Neural progenitor cell (in vitro differentiated cells): ENCODE measurements around the gene TRAK1. TPM values are rescaled to one million over a fixed set of nuclear protein-coding genes. Genes with fewer than 3 reads are reported as not detected.

ENCODE experiments used
- DNase-seq: peaks from one replicate; pipeline ENCODE4 v3.0.0-alpha.2; 2016; ENCODE audit warnings: low spot score
- H2AFZ ChIP-seq: fragments of 200-600 bp; sonication (generic); replicated peaks from 2 replicates; pipeline ENCODE4 v1.6.1; 2016; ENCODE audit warnings: antibody characterized with exemption
- H3F3A ChIP-seq: fragments of 200-600 bp; sonication (generic); 2 replicates; pipeline ENCODE4 v1.6.1; 2016; ENCODE audit warnings: antibody characterized with exemption, low read depth
- H3K27ac ChIP-seq: fragments of 200-600 bp; sonication (generic); 2 replicates; pipeline ENCODE4 v1.5.1; 2016; ENCODE audit warnings: mild to moderate bottlenecking
- H3K27me3 ChIP-seq: fragments of 200-600 bp; sonication (generic); 2 replicates; pipeline ENCODE4 v1.6.1; 2016; ENCODE audit warnings: mild to moderate bottlenecking, moderate library complexity
- H3K36me3 ChIP-seq: fragments of 200-600 bp; sonication (generic); 2 replicates; pipeline ENCODE4 v1.5.1; 2016
- H3K4me1 ChIP-seq: fragments of 200-600 bp; sonication (generic); 2 replicates; pipeline ENCODE4 v1.6.1; 2016; ENCODE audit warnings: mixed run types
- H3K4me2 ChIP-seq: fragments of 200-600 bp; sonication (generic); 2 replicates; pipeline ENCODE4 v1.6.1; 2016
- H3K4me3 ChIP-seq: fragments of 200-600 bp; sonication (generic); 2 replicates; pipeline ENCODE4 v1.5.1; 2016
- H3K79me2 ChIP-seq: fragments of 200-600 bp; sonication (generic); 2 replicates; pipeline ENCODE4 v1.6.1; 2016; ENCODE audit warnings: low read depth
- H3K9ac ChIP-seq: fragments of 200-600 bp; sonication (generic); 2 replicates; pipeline ENCODE4 v1.6.1; 2016
- H3K9me3 ChIP-seq: fragments of 200-600 bp; sonication (generic); 2 replicates; pipeline ENCODE4 v1.5.1; 2016; ENCODE audit warnings: low read depth
- H4K20me1 ChIP-seq: fragments of 200-600 bp; sonication (generic); 2 replicates; pipeline ENCODE4 v1.6.1; 2016; ENCODE audit warnings: low read depth
- H3K27ac Mint-ChIP-seq: 3 replicates; pipeline ENCODE4 v1.8.0; 2021; ENCODE audit warnings: mixed read lengths
- H3K27me3 Mint-ChIP-seq: 2 replicates; pipeline ENCODE4 v1.8.0; 2022; ENCODE audit warnings: low read depth, mild to moderate bottlenecking, inconsistent platforms, moderate library complexity, mixed read lengths; ENCODE audit not compliant: insufficient read depth
- H3K36me3 Mint-ChIP-seq: 3 replicates; pipeline ENCODE4 v1.8.0; 2021; ENCODE audit warnings: mixed read lengths
- H3K4me1 Mint-ChIP-seq: 3 replicates; pipeline ENCODE4 v1.8.0; 2021; ENCODE audit warnings: mixed read lengths
- H3K4me3 Mint-ChIP-seq: 3 replicates; pipeline ENCODE4 v1.8.0; 2021; ENCODE audit warnings: mild to moderate bottlenecking, moderate library complexity, mixed read lengths
- H3K9me3 Mint-ChIP-seq: 3 replicates; pipeline ENCODE4 v1.8.0; 2020; ENCODE audit warnings: mixed read lengths
- EZH2 ChIP-seq: fragments of 200-600 bp; sonication (generic); IDR thresholded peaks from 2 replicates; pipeline ENCODE4 v1.6.1; 2017; ENCODE audit warnings: antibody characterized with exemption, mild to moderate bottlenecking, moderate library complexity
- EZH2phosphoT487 ChIP-seq: fragments of 200-600 bp; sonication (generic); IDR thresholded peaks from 2 replicates; pipeline ENCODE4 v1.6.1; 2017; ENCODE audit warnings: antibody characterized with exemption
- total RNA-seq: library from RNA; depleted of rRNA; stranded (reverse); fragments of >200 nt; gene quantifications from 2 replicates; pipeline ENCODE4 v1.2.3, GENCODE V29; 2015; ENCODE audit warnings: low replicate concordance
- TF ChIP-seq, protein P1 (sequence below): fragments of 200-600 bp; sonication (generic); IDR thresholded peaks from 2 replicates; pipeline ENCODE4 v1.5.1; 2017; ENCODE audit warnings: antibody characterized with exemption, mild to moderate bottlenecking

TRAK1 gene
- total RNA-seq, 1 donor from 2014 or later = 32.2 TPM

GRCh38 chr3:42209917-42210316 is 118.8 kb downstream of the TRAK1 start:
- no peaks in the 10 kb centered on the region for H3K36me3 ChIP-seq
- no peak overlapping the region for H3K4me2 ChIP-seq
- no peak for TF ChIP-seq EZH2phosphoT487
- TF ChIP-seq, protein P1, sequence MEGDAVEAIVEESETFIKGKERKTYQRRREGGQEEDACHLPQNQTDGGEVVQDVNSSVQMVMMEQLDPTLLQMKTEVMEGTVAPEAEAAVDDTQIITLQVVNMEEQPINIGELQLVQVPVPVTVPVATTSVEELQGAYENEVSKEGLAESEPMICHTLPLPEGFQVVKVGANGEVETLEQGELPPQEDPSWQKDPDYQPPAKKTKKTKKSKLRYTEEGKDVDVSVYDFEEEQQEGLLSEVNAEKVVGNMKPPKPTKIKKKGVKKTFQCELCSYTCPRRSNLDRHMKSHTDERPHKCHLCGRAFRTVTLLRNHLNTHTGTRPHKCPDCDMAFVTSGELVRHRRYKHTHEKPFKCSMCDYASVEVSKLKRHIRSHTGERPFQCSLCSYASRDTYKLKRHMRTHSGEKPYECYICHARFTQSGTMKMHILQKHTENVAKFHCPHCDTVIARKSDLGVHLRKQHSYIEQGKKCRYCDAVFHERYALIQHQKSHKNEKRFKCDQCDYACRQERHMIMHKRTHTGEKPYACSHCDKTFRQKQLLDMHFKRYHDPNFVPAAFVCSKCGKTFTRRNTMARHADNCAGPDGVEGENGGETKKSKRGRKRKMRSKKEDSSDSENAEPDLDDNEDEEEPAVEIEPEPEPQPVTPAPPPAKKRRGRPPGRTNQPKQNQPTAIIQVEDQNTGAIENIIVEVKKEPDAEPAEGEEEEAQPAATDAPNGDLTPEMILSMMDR = no peak
- TF ChIP-seq EZH2 = no peak
- Mint-ChIP-seq H3K27me3 (peaks cover 2% of the 10 kb centered on the region), H3K36me3 (peaks cover 36% of the 10 kb centered on the region), H3K27ac (no peak overlapping the region), H3K4me1 (peaks cover 10% of the 10 kb centered on the region), H3K4me3 (no peak overlapping the region), H3K9me3 (no peaks in the 10 kb centered on the region)
- H3K27ac ChIP-seq = no peak overlapping the region
- H3K27me3 ChIP-seq = no peaks in the 10 kb centered on the region
- DNase-seq = no peak
- H2AFZ ChIP-seq = no peak overlapping the region
- peaks cover 16% of the 10 kb centered on the region for H3K4me1 ChIP-seq
- H3F3A ChIP-seq = no peaks in the 10 kb centered on the region
- no peaks in the 10 kb centered on the region for H3K79me2 ChIP-seq
- H4K20me1 ChIP-seq = peaks cover 6% of the 10 kb centered on the region
- H3K4me3 ChIP-seq = no peak overlapping the region
- no peak overlapping the region for H3K9ac ChIP-seq
- H3K9me3 ChIP-seq = no peaks in the 10 kb centered on the region

GRCh38 chr3:42210726-42211125 is 119.6 kb downstream of the TRAK1 start:
- TF ChIP-seq EZH2phosphoT487 (no peak), EZH2 (no peak)
- TF ChIP-seq, protein P1 = no peak
- Histone ChIP-seq H3K27me3 (no peaks in the 10 kb centered on the region), H3K79me2 (no peaks in the 10 kb centered on the region), H3K36me3 (no peaks in the 10 kb centered on the region), H3K4me3 (no peak overlapping the region), H3K27ac (no peak overlapping the region), H4K20me1 (peaks cover 6% of the 10 kb centered on the region), H2AFZ (no peak overlapping the region), H3K4me2 (no peak overlapping the region), H3F3A (no peaks in the 10 kb centered on the region), H3K9me3 (no peaks in the 10 kb centered on the region), H3K9ac (no peak overlapping the region), H3K4me1 (peaks cover 16% of the 10 kb centered on the region)
- Mint-ChIP-seq H3K9me3 (no peaks in the 10 kb centered on the region), H3K4me3 (no peak overlapping the region), H3K4me1 (peaks cover 10% of the 10 kb centered on the region), H3K36me3 (peaks cover 36% of the 10 kb centered on the region), H3K27ac (no peak overlapping the region), H3K27me3 (peaks cover 2% of the 10 kb centered on the region)
- DNase-seq = peak; percentile 12

- Histone ChIP-seq H3K9me3 (no peaks in the 10 kb centered on the region), H3K79me2 (no peaks in the 10 kb centered on the region), H3K27ac (no peak overlapping the region), H3K27me3 (no peaks in the 10 kb centered on the region), H3K4me1 (peaks cover 23% of the 10 kb centered on the region), H3K4me2 (no peak overlapping the region), H3F3A (no peaks in the 10 kb centered on the region), H3K9ac (no peak overlapping the region), H3K4me3 (no peak overlapping the region), H2AFZ (no peak overlapping the region), H4K20me1 (peaks cover 6% of the 10 kb centered on the region), H3K36me3 (no peaks in the 10 kb centered on the region)
- Mint-ChIP-seq H3K4me1 (peaks cover 10% of the 10 kb centered on the region), H3K36me3 (peaks cover 34% of the 10 kb centered on the region), H3K4me3 (no peak overlapping the region), H3K27ac (no peak overlapping the region), H3K27me3 (peaks cover 2% of the 10 kb centered on the region), H3K9me3 (no peaks in the 10 kb centered on the region)
- no peak for DNase-seq
- no peak for TF ChIP-seq EZH2phosphoT487
- TF ChIP-seq, protein P1 = no peak
- TF ChIP-seq EZH2 = no peak
Measured at GRCh38 chr3:42213417-42213816, 122.3 kb downstream of the TRAK1 start.

- no peak overlapping the region for H3K4me2 ChIP-seq
- no peaks in the 10 kb centered on the region for H3K9me3 ChIP-seq
- no peak overlapping the region for H2AFZ ChIP-seq
- Mint-ChIP-seq H3K4me3 (no peak overlapping the region), H3K27ac (no peak overlapping the region), H3K36me3 (peaks cover 28% of the 10 kb centered on the region), H3K27me3 (peaks cover 2% of the 10 kb centered on the region), H3K9me3 (no peaks in the 10 kb centered on the region), H3K4me1 (peaks cover 10% of the 10 kb centered on the region)
- H3K4me3 ChIP-seq = no peak overlapping the region
- no peaks in the 10 kb centered on the region for H3K36me3 ChIP-seq
- H3F3A ChIP-seq = no peaks in the 10 kb centered on the region
- TF ChIP-seq EZH2phosphoT487 = no peak
- TF ChIP-seq EZH2 = no peak
- TF ChIP-seq, protein P1 = no peak
- no peaks in the 10 kb centered on the region for H3K79me2 ChIP-seq
- DNase-seq = no peak
- H4K20me1 ChIP-seq = peaks cover 6% of the 10 kb centered on the region
- peaks cover 23% of the 10 kb centered on the region for H3K4me1 ChIP-seq
- H3K27ac ChIP-seq = no peak overlapping the region
- H3K9ac ChIP-seq = no peak overlapping the region
- H3K27me3 ChIP-seq = no peaks in the 10 kb centered on the region
Measured at GRCh38 chr3:42214064-42214463, 122.9 kb downstream of the TRAK1 start.
